GM19023 (cell line): Measurements from ENCODE around the gene GPR135.

Experiments used
- ATAC-seq: cut with Tn5 transposase; IDR thresholded peaks from one replicate; pipeline ENCODE4 v1.9.1; 2021; ENCODE audit warnings: mild to moderate bottlenecking, moderate library complexity; ENCODE audit not compliant: unreplicated experiment

Gene GPR135

DNA sequence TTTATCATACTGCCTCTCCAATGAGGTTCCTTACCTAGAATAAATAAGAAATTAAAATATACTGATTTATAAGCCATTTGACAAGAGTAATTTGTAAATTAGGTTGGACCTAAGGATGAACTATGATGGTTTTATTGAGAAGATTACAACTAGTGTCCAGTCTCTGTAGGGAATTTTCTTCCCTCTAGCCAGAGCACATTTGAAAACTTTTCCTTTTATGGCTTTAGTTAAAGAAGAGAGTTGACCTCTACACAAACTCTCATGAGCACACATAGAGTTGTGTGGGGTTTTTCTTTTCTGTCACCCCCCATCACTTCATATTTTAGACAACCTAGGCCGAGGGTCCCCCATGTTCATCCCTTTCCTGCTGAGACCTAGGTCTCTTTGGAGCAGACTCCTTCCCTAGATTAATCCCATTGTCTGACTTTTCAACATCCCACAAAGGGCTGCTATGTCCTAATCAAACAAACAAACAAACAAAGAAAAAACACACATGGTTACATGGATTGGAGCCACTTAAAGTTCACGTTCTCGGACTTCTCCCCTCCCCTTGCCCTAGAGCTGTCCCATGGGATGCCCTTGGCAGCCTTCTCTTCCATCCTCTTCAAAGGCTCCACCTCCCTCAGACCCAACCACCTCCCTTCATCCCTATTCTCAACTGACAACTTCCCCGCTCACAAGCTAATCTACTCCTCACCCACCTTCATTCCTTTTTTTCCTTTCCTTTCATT, 40.7 kb downstream of the GPR135 start:
- ATAC-seq, result no peak

- no peak for ATAC-seq
Observed at GRCh38 chr14:59422069-59422881, 42.9 kb downstream of the GPR135 start.

GRCh38 chr14:59419303-59419702, 45.9 kb downstream of the GPR135 start:
- ATAC-seq, result no peak

DNA sequence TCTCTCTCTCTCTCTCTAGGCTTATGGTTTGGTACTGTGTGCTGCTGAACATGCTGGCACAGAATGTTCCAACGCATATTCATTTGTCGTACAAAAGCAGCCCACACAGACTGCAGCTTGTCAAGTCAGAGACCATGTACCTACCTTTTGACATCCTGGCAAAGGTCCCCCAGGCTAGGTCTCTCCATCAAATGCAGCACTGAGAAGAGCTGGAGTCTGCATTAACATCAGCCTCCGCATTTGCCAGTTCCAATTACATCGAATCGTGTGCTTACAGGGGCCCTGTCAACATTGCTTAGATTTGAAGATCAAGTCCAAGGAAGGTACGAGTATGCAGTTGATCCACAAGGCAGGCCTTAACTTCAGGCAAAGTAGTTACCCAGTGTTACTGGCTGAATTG, 47.9 kb downstream of the GPR135 start:
- ATAC-seq, result no peak

GRCh38 chr14:59415836-59416602, 49.2 kb downstream of the GPR135 start:
- no peak for ATAC-seq
